HCT116 (cell line): Measurements from ENCODE around the gene LAD1. TPM values are rescaled to one million over a fixed set of nuclear protein-coding genes. Genes with fewer than 3 reads are reported as not detected.

ENCODE experiments used
- ATAC-seq: fragments of 200-7000 bp; cut with Tn5 transposase; 2 replicates; pipeline ENCODE4 v1.9.1; 2020; ENCODE audit warnings: mild to moderate bottlenecking, moderate library complexity
- BruUV-seq: library from RNA; stranded (reverse); fragments of 400-500 nt; replicated peaks from 2 replicates; lab custom pipeline; 2021; lab: Mats Ljungman, UMichigan
- CTCF ChIA-PET: fragments of 300-600 bp; sonication (Branson Sonifier 250); formaldehyde crosslinking; loops from one replicate; lab custom pipeline; 2021; ENCODE audit warnings: antibody characterized with exemption; lab: Charles Lee
- POLR2A ChIA-PET: fragments of 300-600, 350-600 bp; sonication (Branson Sonifier 250); formaldehyde crosslinking; loops from one replicate; lab custom pipeline; 2021; ENCODE audit warnings: antibody characterized with exemption; lab: Charles Lee
- RAD21 ChIA-PET, 2 experiments: fragments of 300-600 bp; sonication (Branson Sonifier 250); formaldehyde crosslinking; loops; one replicate each; lab custom pipeline; 2023; ENCODE audit warnings: low total read pairs in 2 of 2; ENCODE audit not compliant: uncharacterized antibody in 2 of 2, unreplicated experiment in 2 of 2, low non-redundant PET in 1 of 2; lab: Charles Lee
- DNase-seq: peaks from one replicate; pipeline ENCODE4 v3.0.0-alpha.2; 2010; ENCODE audit warnings: low read depth, low spot score
- H2AFZ ChIP-seq: fragments of 200-600 bp; shearing (Covaris generic), sonication (generic); 2 replicates; pipeline ENCODE4 v1.6.1; 2017; ENCODE audit warnings: low read depth, mixed run types, mixed read lengths, antibody characterized with exemption, low read length; ENCODE audit not compliant: poor library complexity, severe bottlenecking
- H3K27ac ChIP-seq: 2 replicates; pipeline ENCODE4 v1.5.1; 2012; ENCODE audit warnings: low read depth, low read length
- H3K27me3 ChIP-seq: fragments of 200-600 bp; sonication (generic); 2 replicates; pipeline ENCODE4 v1.6.1; 2016; ENCODE audit warnings: mixed run types, low read length, mixed read lengths; ENCODE audit not compliant: insufficient read depth
- H3K36me3 ChIP-seq, 2 experiments: fragments of 200-500 bp in 1 of 2; fragments of 200-600 bp in 1 of 2; sonication (Bioruptor generic) in 1 of 2; sonication (generic) in 1 of 2; 2 replicates each; pipeline versions ENCODE4 v1.5.1 to v1.6.1; 2014 to 2016; ENCODE audit warnings: low read length in 2 of 2, inconsistent platforms in 1 of 2, mixed read lengths in 1 of 2, mixed run types in 1 of 2; ENCODE audit not compliant: insufficient read depth in 2 of 2, control insufficient read depth in 1 of 2
- H3K4me1 ChIP-seq, 2 experiments: fragments of 200-600 bp in 1 of 2; sonication (generic) in 1 of 2; 2 replicates each; pipeline versions ENCODE4 v1.5.1 to v1.6.1; 2012 to 2017; ENCODE audit warnings: low read length in 2 of 2, inconsistent platforms in 1 of 2, mild to moderate bottlenecking in 1 of 2, mixed read lengths in 1 of 2, mixed run types in 1 of 2, moderate library complexity in 1 of 2; ENCODE audit not compliant: insufficient read depth in 2 of 2, control insufficient read depth in 1 of 2
- H3K4me2 ChIP-seq: fragments of 200-600 bp; sonication (generic); 2 replicates; pipeline ENCODE4 v1.6.1; 2017; ENCODE audit warnings: mixed run types, low read length, mixed read lengths
- H3K4me3 ChIP-seq, 2 experiments: fragments of 200-600 bp in 1 of 2; sonication (generic) in 1 of 2; replicated peaks in 1 of 2; 2 replicates each; pipeline ENCODE4 v1.5.1; 2011 to 2016; ENCODE audit warnings: low read length in 2 of 2, control low read depth in 1 of 2, low read depth in 1 of 2, mild to moderate bottlenecking in 1 of 2, mixed read lengths in 1 of 2, mixed run types in 1 of 2
- H3K79me2 ChIP-seq: fragments of 200-600 bp; sonication (generic); 2 replicates; pipeline ENCODE4 v1.6.1; 2017; ENCODE audit warnings: mild to moderate bottlenecking, mixed run types, low read length, moderate library complexity, mixed read lengths; ENCODE audit not compliant: insufficient read depth
- H3K9ac ChIP-seq: fragments of 200-600 bp; sonication (generic); 2 replicates; pipeline ENCODE4 v1.6.1; 2016; ENCODE audit warnings: low read length, mixed read lengths
- H3K9me2 ChIP-seq: fragments of 200-600 bp; sonication (generic), shearing (Covaris generic); 2 replicates; pipeline ENCODE4 v1.6.1; 2017; ENCODE audit warnings: mixed run types, mild to moderate bottlenecking, moderate library complexity; ENCODE audit not compliant: insufficient read depth
- H3K9me3 ChIP-seq, 2 experiments: fragments of 200-500 bp in 1 of 2; fragments of 200-600 bp in 1 of 2; sonication (Bioruptor generic) in 1 of 2; sonication (generic) in 1 of 2; 2 replicates each; pipeline ENCODE4 v1.6.1; 2014 to 2017; ENCODE audit warnings: low read length in 2 of 2, mixed read lengths in 2 of 2, inconsistent platforms in 1 of 2, low read depth in 1 of 2, mild to moderate bottlenecking in 1 of 2, mixed run types in 1 of 2, moderate library complexity in 1 of 2; ENCODE audit not compliant: control insufficient read depth in 1 of 2, insufficient read depth in 1 of 2
- H4K20me1 ChIP-seq: fragments of 200-600 bp; sonication (generic), shearing (Covaris generic); 2 replicates; pipeline ENCODE4 v1.6.1; 2017; ENCODE audit warnings: mixed run types, mild to moderate bottlenecking, moderate library complexity; ENCODE audit not compliant: insufficient read depth
- CBX3 ChIP-seq: IDR thresholded peaks from 2 replicates; pipeline ENCODE4 v1.6.1; 2012; ENCODE audit warnings: low read depth
- EGR1 ChIP-seq: IDR thresholded peaks from 2 replicates; pipeline ENCODE4 v1.6.1; 2012; ENCODE audit warnings: low read depth
- ELF1 ChIP-seq: IDR thresholded peaks from 2 replicates; pipeline ENCODE4 v1.6.1; 2012; ENCODE audit warnings: low read depth, borderline replicate concordance
- EZH2 ChIP-seq: fragments of 200-600 bp; sonication (generic); IDR thresholded peaks from 2 replicates; pipeline ENCODE4 v1.6.1; 2017; ENCODE audit warnings: antibody characterized with exemption, mixed run types
- EZH2phosphoT487 ChIP-seq: fragments of 200-600 bp; IDR thresholded peaks from 2 replicates; pipeline ENCODE4 v1.6.1; 2018; ENCODE audit warnings: antibody characterized with exemption, borderline replicate concordance
- FOSL1 ChIP-seq: IDR thresholded peaks from 2 replicates; pipeline ENCODE4 v1.6.1; 2012; ENCODE audit warnings: low read depth
- POLR2A ChIP-seq: IDR thresholded peaks from 2 replicates; pipeline ENCODE4 v1.7.0; 2011; ENCODE audit warnings: borderline replicate concordance; ENCODE audit not compliant: insufficient read depth, insufficient read length; ENCODE audit errors: extremely low read depth
- RAD21 ChIP-seq: IDR thresholded peaks from 2 replicates; pipeline ENCODE4 v1.6.1; 2012; ENCODE audit warnings: low read depth, mild to moderate bottlenecking
- SP1 ChIP-seq: IDR thresholded peaks from 2 replicates; pipeline ENCODE4 v1.6.1; 2012; ENCODE audit warnings: low read depth
- SRF ChIP-seq: IDR thresholded peaks from 2 replicates; pipeline ENCODE4 v1.6.1; 2012; ENCODE audit warnings: low read depth
- TCF7L2 ChIP-seq: IDR thresholded peaks from 2 replicates; pipeline ENCODE4 v1.7.0; 2011; ENCODE audit warnings: borderline replicate concordance, inconsistent platforms; ENCODE audit not compliant: insufficient read depth, insufficient read length; ENCODE audit errors: extremely low read depth
- YY1 ChIP-seq: IDR thresholded peaks from 2 replicates; pipeline ENCODE4 v1.6.1; 2011; ENCODE audit warnings: low read length, low read depth, moderate library complexity, mild to moderate bottlenecking; ENCODE audit not compliant: insufficient replicate concordance; ENCODE audit errors: extremely low read depth
- ZFX ChIP-seq: fragments of 450-650 bp; IDR thresholded peaks from 2 replicates; pipeline ENCODE4 v1.6.1; 2017
- ZNF274 ChIP-seq: fragments of 200-500 bp; sonication (Bioruptor generic); IDR thresholded peaks from 2 replicates; pipeline ENCODE4 v1.6.1; 2014; ENCODE audit warnings: mild to moderate bottlenecking, low read depth, low read length, inconsistent platforms
- intact Hi-C: fragments of 100-400 bp; cut with micrococcal nuclease; formaldehyde crosslinking; loops from 2 replicates; pipeline ENCODE4 v1.10.0; 2022
- total RNA-seq: library from RNA; stranded (reverse); gene quantifications from one replicate; pipeline ENCODE4 v1.2.1, GENCODE V29; 2021; ENCODE audit not compliant: unreplicated experiment
- TF ChIP-seq, protein P1 (sequence below): IDR thresholded peaks from 2 replicates; pipeline ENCODE4 v1.6.1; 2012
- TF ChIP-seq, protein P2 (sequence below): IDR thresholded peaks from 2 replicates; pipeline ENCODE4 v1.6.1; 2012
- TF ChIP-seq, protein P3 (sequence below), 3 experiments: fragments of 200-600 bp in 1 of 3; sonication (generic) in 1 of 3; IDR thresholded peaks in 2 of 3; conservative IDR thresholded peaks in 1 of 3; 2 replicates each; pipeline ENCODE4 v1.5.1; 2012 to 2017; ENCODE audit warnings: low read depth in 2 of 3, low read length in 2 of 3, antibody characterized with exemption in 1 of 3, borderline replicate concordance in 1 of 3, control low read depth in 1 of 3, mild to moderate bottlenecking in 1 of 3, mixed read lengths in 1 of 3, mixed run types in 1 of 3, moderate library complexity in 1 of 3; ENCODE audit not compliant: insufficient read depth in 1 of 3
- TF ChIP-seq, protein P4 (sequence below): IDR thresholded peaks from 2 replicates; pipeline ENCODE4 v1.6.1; 2012; ENCODE audit warnings: low read depth

LAD1 gene
- total RNA-seq, 1 experiment from 2014 or later: 56.1 TPM

DNA sequence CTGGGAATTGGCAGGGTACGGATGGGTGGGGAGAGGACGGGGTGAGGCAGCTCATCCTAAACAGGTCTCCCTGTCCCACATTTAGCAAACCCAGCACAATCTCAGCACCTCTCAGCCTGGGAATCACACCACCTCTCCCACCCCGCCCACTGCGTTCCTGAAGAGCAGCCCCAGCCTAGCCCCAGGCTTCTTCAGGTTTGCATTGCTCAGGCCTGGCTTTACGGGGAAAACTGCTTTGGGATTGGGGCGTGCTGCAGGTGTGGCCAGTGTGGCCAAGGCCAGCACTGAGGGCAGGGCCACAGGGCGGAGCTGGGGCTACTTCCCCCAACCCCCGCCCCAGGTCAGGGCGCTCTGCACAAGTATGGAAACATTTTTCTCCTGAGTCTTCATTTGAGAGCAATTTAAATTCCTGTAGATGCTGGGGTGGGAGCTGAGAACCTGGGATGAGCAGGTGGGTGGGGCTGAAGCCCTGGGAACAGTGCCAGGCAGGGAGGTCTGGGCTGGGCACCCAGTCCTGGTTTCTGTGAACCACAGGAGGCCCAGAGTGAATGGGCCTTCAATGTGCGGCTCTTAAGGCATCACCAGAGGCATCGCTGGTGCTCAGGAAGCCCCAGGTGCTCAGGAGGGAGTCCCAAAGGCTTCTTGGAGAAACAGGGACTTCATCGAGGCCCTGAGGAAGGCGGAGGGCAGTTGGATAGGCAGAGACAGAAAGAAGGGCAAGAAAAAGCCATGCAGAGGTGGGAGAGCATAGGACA, 45.8 kb downstream of the LAD1 start:
- intact Hi-C loops: no loop called here
- no peak for DNase-seq
- no peaks in the 10 kb centered on the region for H3K79me2 ChIP-seq
- no peak overlapping the region for H3K4me2 ChIP-seq
- TF ChIP-seq EZH2 (no peak), POLR2A (no peak), RAD21 (no peak), FOSL1 (no peak), ELF1 (no peak), SRF (no peak), EZH2phosphoT487 (no peak), ZNF274 (no peak), TCF7L2 (no peak), ZFX (no peak), EGR1 (no peak), YY1 (no peak), CBX3 (no peak), SP1 (no peak)
- TF ChIP-seq, protein P1, sequence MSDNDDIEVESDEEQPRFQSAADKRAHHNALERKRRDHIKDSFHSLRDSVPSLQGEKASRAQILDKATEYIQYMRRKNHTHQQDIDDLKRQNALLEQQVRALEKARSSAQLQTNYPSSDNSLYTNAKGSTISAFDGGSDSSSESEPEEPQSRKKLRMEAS: no peak
- TF ChIP-seq, protein P2, sequence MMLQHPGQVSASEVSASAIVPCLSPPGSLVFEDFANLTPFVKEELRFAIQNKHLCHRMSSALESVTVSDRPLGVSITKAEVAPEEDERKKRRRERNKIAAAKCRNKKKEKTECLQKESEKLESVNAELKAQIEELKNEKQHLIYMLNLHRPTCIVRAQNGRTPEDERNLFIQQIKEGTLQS: no peak
- TF ChIP-seq, protein P3, sequence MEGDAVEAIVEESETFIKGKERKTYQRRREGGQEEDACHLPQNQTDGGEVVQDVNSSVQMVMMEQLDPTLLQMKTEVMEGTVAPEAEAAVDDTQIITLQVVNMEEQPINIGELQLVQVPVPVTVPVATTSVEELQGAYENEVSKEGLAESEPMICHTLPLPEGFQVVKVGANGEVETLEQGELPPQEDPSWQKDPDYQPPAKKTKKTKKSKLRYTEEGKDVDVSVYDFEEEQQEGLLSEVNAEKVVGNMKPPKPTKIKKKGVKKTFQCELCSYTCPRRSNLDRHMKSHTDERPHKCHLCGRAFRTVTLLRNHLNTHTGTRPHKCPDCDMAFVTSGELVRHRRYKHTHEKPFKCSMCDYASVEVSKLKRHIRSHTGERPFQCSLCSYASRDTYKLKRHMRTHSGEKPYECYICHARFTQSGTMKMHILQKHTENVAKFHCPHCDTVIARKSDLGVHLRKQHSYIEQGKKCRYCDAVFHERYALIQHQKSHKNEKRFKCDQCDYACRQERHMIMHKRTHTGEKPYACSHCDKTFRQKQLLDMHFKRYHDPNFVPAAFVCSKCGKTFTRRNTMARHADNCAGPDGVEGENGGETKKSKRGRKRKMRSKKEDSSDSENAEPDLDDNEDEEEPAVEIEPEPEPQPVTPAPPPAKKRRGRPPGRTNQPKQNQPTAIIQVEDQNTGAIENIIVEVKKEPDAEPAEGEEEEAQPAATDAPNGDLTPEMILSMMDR (IDR thresholded peaks at IDR 0.05 in 2 of 3, conservative IDR thresholded peaks at IDR 0.05 in 1 of 3; ENCODE audit: borderline replicate concordance in 1 of 3, insufficient read depth in 1 of 3, low read depth in 2 of 3, low read length in 2 of 3): no peak
- TF ChIP-seq, protein P4, sequence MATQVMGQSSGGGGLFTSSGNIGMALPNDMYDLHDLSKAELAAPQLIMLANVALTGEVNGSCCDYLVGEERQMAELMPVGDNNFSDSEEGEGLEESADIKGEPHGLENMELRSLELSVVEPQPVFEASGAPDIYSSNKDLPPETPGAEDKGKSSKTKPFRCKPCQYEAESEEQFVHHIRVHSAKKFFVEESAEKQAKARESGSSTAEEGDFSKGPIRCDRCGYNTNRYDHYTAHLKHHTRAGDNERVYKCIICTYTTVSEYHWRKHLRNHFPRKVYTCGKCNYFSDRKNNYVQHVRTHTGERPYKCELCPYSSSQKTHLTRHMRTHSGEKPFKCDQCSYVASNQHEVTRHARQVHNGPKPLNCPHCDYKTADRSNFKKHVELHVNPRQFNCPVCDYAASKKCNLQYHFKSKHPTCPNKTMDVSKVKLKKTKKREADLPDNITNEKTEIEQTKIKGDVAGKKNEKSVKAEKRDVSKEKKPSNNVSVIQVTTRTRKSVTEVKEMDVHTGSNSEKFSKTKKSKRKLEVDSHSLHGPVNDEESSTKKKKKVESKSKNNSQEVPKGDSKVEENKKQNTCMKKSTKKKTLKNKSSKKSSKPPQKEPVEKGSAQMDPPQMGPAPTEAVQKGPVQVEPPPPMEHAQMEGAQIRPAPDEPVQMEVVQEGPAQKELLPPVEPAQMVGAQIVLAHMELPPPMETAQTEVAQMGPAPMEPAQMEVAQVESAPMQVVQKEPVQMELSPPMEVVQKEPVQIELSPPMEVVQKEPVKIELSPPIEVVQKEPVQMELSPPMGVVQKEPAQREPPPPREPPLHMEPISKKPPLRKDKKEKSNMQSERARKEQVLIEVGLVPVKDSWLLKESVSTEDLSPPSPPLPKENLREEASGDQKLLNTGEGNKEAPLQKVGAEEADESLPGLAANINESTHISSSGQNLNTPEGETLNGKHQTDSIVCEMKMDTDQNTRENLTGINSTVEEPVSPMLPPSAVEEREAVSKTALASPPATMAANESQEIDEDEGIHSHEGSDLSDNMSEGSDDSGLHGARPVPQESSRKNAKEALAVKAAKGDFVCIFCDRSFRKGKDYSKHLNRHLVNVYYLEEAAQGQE: no peak
- no peak overlapping the region for H3K4me3 ChIP-seq
- H3K27ac ChIP-seq: no peak overlapping the region
- H3K36me3 ChIP-seq: no peaks in the 10 kb centered on the region
- no peaks in the 10 kb centered on the region for H4K20me1 ChIP-seq
- no peaks in the 10 kb centered on the region for H3K9me3 ChIP-seq
- no peak overlapping the region for H3K9ac ChIP-seq
- no TSS peak for BruUV-seq
- CTCF ChIA-PET: no interaction called here
- H3K27me3 ChIP-seq: peaks cover 12% of the 10 kb centered on the region; the same call in 1 of the 2 replicates
- no peak overlapping the region for H2AFZ ChIP-seq
- RAD21 ChIA-PET: no interaction called here
- no peaks in the 10 kb centered on the region for H3K9me2 ChIP-seq
- ATAC-seq: no peak
- POLR2A ChIA-PET: no interaction called here
- no peaks in the 10 kb centered on the region; a peak in 1 of 4 replicates for H3K4me1 ChIP-seq
